NCI-H1105 (cell line): ENCODE data around the gene RDH14.

Experiments used
- DNase-seq: peaks from one replicate; lab custom pipeline; 2025; lab: John Stamatoyannopoulos, UW

Gene RDH14

GRCh38 chr2:18566145-18566769, 5.8 kb upstream of the RDH14 start:
- DNase-seq = no peak

GRCh38 chr2:18560797-18561085, 288 bp upstream of the RDH14 start:
- no peak for DNase-seq

GRCh38 chr2:18559531-18560030, 872 bp downstream of the RDH14 start:
- no peak for DNase-seq

- no peak for DNase-seq
Observed at GRCh38 chr2:18558458-18558857, 2.0 kb downstream of the RDH14 start.

- DNase-seq = no peak
Observed at GRCh38 chr2:18557121-18557520, 3.3 kb downstream of the RDH14 start.

- no peak for DNase-seq
Observed at GRCh38 chr2:18552351-18553077, 7.9 kb downstream of the RDH14 start.

GRCh38 chr2:18551623-18552022, 8.8 kb downstream of the RDH14 start:
- DNase-seq = no peak

- no peak for DNase-seq
Observed at GRCh38 chr2:18551169-18551568, 9.3 kb downstream of the RDH14 start.

GRCh38 chr2:18550433-18550832, 10.0 kb downstream of the RDH14 start:
- DNase-seq = no peak

GRCh38 chr2:18549083-18549482, 11.4 kb downstream of the RDH14 start:
- DNase-seq = no peak

- DNase-seq = no peak
Observed at GRCh38 chr2:18548621-18549020, 11.8 kb downstream of the RDH14 start.

GRCh38 chr2:18546567-18546966, 13.9 kb downstream of the RDH14 start:
- peak; percentile 2 for DNase-seq

- DNase-seq = no peak
Observed at GRCh38 chr2:18545384-18545783, 15.1 kb downstream of the RDH14 start.

GRCh38 chr2:18544171-18544570, 16.3 kb downstream of the RDH14 start:
- DNase-seq = no peak

GRCh38 chr2:18540872-18541271, 19.6 kb downstream of the RDH14 start:
- DNase-seq = no peak

- no peak for DNase-seq
Observed at GRCh38 chr2:18536697-18537096, 23.8 kb downstream of the RDH14 start.

- no peak for DNase-seq
Observed at GRCh38 chr2:18536100-18536499, 24.4 kb downstream of the RDH14 start.

GRCh38 chr2:18531194-18531593, 29.3 kb downstream of the RDH14 start:
- DNase-seq = no peak

- DNase-seq = no peak
Observed at GRCh38 chr2:18527822-18528221, 32.6 kb downstream of the RDH14 start.

GRCh38 chr2:18527326-18527725, 33.1 kb downstream of the RDH14 start:
- DNase-seq = no peak

- no peak for DNase-seq
Observed at GRCh38 chr2:18526429-18526828, 34.0 kb downstream of the RDH14 start.

- DNase-seq = no peak
Observed at GRCh38 chr2:18525852-18526251, 34.6 kb downstream of the RDH14 start.

- DNase-seq = no peak
Observed at GRCh38 chr2:18525236-18525635, 35.2 kb downstream of the RDH14 start.
